ENCODE results near the gene ZNF14. TPM values are rescaled to one million over a fixed set of nuclear protein-coding genes. Genes with fewer than 3 reads are reported as not detected.
A peak's percentile ranks its signal among the peaks of the same experiment; 100 is the strongest.

The ZNF14 gene
- total and polyA plus RNA-seq, 2 of the 13 experiments (the other 11 are each of a cell fraction or from before 2014, with no cell fraction given), result 1.9 to 6.2 TPM

- TF ChIP-seq ZBTB33 (CRISPR knock-in tag; IDR thresholded peaks at IDR 0.05) (peak; percentile 26; the same call in 1 of the 2 replicates), TRAFD1 (CRISPR knock-in tag; IDR thresholded peaks at IDR 0.05; ENCODE audit: borderline replicate concordance) (no peak), RAD51 (IDR thresholded peaks at IDR 0.05; ENCODE audit: borderline replicate concordance) (no peak), ZBTB34 (CRISPR knock-in tag; IDR thresholded peaks at IDR 0.05) (no peak), ISX (CRISPR knock-in tag; conservative IDR thresholded peaks at IDR 0.05) (no peak), MBD4 (IDR thresholded peaks at IDR 0.05; ENCODE audit: borderline replicate concordance, low read length) (no peak), HOXA3 (CRISPR knock-in tag; IDR thresholded peaks at IDR 0.05) (peak; percentile 67), ZNF558 (CRISPR knock-in tag; IDR thresholded peaks at IDR 0.05; ENCODE audit: borderline replicate concordance) (peak; percentile 95), YEATS2 (CRISPR knock-in tag; IDR thresholded peaks at IDR 0.05; ENCODE audit: borderline replicate concordance) (peak; percentile 28; the same call in 1 of the 2 replicates), PATZ1 (CRISPR knock-in tag; IDR thresholded peaks at IDR 0.05) (peak; percentile 97), ZMYM3 (CRISPR knock-in tag; IDR thresholded peaks at IDR 0.05) (no peak), FUBP1 (CRISPR knock-in tag; IDR thresholded peaks at IDR 0.05; ENCODE audit: borderline replicate concordance) (no peak), HNRNPUL1 (IDR thresholded peaks at IDR 0.05; ENCODE audit: low read depth, low read length) (no peak), BCL6 (CRISPR knock-in tag; IDR thresholded peaks at IDR 0.05) (peak; percentile 86), ZNF607 (CRISPR knock-in tag; IDR thresholded peaks at IDR 0.05; ENCODE audit: borderline replicate concordance) (no peak), MAX (IDR thresholded peaks at IDR 0.05) (peak; percentile 64; the same call in 1 of the 2 replicates), ZSCAN21 (CRISPR knock-in tag; IDR thresholded peaks at IDR 0.05; ENCODE audit: borderline replicate concordance) (0 out of 2 replicates have a peak, but pooled peaks have one; percentile 43), SIX1 (CRISPR knock-in tag; IDR thresholded peaks at IDR 0.05; ENCODE audit: borderline replicate concordance) (no peak; the same call in 1 of the 2 replicates), MEIS2 (CRISPR knock-in tag; IDR thresholded peaks at IDR 0.05) (peak; percentile 98), KLF9 (CRISPR knock-in tag; IDR thresholded peaks at IDR 0.05; ENCODE audit: low read depth) (no peak)
Measured at GRCh38 chr19:19668230-19669012, 64.5 kb downstream of the ZNF14 start, which contains the start of gene ZNF101 (continued).
